ENCODE data around the gene SPATS2L.

DNA sequence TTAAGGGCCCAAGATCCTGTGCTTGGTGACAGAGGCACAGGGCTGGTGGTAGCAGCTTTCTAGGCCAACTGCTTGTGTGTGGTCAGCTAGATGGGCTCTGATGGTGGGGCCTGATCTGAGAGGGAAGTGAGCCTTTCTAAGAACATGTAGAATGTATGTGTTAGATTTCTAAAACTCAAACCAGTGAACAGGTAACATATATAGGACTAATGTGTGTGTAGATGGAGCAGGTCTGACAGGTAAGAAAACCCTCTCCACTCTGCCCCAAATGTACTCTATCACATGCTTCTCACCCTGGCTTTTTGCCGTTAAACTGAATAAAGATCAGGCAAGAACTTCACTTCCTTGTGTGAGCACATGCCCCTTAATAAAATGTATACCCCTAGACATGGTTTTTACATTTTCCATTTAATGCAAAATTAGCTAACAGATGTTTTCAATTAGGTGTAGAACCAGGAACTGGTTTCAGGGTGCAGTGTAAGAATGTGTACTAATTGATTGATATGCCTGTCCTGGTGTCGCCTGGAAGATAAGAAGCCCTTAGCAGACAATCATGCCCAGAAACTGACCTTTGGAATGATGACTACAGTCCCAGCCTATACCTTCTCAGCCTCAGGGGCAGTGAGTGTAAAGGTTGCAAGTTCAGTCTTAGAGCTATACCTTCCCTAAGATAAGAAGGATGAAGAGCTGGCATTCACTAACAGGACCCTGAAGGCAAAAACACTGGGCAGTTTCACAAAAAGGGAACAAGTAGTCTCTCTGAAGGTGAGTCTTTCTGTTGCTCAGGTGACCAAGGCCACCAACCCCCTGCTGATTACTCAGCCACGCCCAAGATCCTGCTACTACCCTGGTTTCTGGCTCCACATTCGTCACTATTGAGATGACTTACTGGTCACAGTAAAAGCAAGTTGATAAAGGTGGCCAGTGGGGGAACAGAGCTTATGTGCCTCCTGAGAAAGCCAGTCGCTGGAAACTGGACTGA, 71.2 kb downstream of the SPATS2L start:
- TF ChIP-seq, protein P1, sequence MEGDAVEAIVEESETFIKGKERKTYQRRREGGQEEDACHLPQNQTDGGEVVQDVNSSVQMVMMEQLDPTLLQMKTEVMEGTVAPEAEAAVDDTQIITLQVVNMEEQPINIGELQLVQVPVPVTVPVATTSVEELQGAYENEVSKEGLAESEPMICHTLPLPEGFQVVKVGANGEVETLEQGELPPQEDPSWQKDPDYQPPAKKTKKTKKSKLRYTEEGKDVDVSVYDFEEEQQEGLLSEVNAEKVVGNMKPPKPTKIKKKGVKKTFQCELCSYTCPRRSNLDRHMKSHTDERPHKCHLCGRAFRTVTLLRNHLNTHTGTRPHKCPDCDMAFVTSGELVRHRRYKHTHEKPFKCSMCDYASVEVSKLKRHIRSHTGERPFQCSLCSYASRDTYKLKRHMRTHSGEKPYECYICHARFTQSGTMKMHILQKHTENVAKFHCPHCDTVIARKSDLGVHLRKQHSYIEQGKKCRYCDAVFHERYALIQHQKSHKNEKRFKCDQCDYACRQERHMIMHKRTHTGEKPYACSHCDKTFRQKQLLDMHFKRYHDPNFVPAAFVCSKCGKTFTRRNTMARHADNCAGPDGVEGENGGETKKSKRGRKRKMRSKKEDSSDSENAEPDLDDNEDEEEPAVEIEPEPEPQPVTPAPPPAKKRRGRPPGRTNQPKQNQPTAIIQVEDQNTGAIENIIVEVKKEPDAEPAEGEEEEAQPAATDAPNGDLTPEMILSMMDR (conservative IDR thresholded peaks at IDR 0.05; ENCODE audit: low read length), result no peak
- no peak for TF ChIP-seq EZH2phosphoT487 (IDR thresholded peaks at IDR 0.05; ENCODE audit: borderline replicate concordance)

All from Loucy (cell line).